GM19043 (cell line): Measurements from ENCODE around the gene PARP9.

ENCODE experiments used
- ATAC-seq: cut with Tn5 transposase; IDR thresholded peaks from one replicate; pipeline ENCODE4 v1.9.1; 2021; ENCODE audit warnings: low read depth; ENCODE audit not compliant: unreplicated experiment

PARP9 gene

DNA sequence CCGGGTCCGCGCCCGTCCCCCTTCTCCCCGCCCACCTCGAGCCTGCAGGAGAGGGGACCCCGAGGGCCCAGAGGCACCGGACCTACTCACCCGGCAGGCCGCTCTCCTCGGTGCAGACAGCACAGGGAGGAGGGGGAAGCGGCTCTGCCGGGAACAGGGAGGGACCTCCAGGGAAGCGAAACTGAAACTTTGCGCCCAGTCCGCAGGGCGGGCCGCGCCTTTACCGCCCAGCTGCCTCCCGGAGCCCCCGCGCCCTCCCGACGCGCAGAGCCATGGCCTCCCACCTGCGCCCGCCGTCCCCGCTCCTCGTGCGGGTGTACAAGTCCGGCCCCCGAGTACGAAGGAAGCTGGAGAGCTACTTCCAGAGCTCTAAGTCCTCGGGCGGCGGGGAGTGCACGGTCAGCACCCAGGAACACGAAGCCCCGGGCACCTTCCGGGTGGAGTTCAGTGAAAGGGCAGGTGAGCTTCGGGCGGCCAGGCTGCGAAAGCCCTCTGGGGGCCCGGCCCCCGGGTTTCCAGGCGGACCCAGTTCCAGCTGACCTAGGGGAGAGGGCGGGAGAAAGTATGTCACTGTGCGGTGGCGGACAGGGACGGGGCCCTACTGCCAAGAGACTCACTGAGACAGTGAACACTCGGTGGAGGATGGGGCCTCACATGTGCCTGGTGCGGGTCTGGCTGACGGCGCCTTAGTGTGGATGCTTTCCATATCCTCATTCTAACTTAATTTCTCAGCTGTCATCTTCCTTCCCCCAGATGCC is at the start of gene PARP9, which contains the start of gene DTX3L:
Gene PARP9, minus strand, starts transcription at position 146 of the 758 bp plus-strand sequence. CDS start 4,680 bp downstream, outside the sequence.
Gene DTX3L, plus strand, starts transcription at position 184 of the 758 bp plus-strand sequence. Its CDS starts 89 bp downstream, at position 273.
- ATAC-seq = peak; percentile 57

- ATAC-seq = no peak
Observed at GRCh38 chr3:122612696-122613095, 48.6 kb upstream of the PARP9 start.

DNA sequence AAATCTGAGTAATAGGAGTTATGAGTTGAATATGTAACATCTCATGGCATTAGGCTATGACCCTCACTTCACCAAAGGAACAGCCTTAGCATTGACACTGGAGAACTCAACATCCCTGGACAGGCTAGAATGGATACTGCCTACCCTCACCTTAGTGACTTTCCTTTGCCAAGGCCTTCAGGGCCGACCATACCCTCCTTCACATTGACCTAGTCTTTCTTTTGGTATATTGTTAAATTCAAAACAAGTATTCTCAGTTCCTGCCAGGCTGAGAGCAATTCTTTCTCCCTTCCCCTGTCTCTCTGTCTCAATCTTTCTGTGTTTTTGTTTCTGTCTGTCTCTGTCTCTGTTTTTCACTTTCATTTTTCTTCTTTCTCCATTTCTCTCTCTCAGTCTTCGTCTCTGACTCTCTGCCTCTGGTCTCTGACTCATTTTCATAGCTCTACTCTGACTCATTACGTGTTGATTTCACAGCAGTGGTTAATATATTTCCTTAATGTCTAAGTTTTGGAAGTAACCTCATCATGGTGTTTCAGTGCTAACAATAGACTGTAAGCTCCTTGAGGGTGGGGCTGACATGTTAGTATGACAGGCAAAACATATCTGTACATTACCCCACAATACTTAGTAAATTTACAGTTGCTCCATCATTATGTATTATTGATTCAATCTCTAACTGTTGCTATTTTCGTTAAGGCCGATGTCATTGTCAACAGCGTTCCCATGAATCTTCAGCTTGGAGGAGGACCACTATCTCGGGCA is 45.9 kb upstream of the PARP9 start:
- peak; percentile 94 for ATAC-seq

DNA sequence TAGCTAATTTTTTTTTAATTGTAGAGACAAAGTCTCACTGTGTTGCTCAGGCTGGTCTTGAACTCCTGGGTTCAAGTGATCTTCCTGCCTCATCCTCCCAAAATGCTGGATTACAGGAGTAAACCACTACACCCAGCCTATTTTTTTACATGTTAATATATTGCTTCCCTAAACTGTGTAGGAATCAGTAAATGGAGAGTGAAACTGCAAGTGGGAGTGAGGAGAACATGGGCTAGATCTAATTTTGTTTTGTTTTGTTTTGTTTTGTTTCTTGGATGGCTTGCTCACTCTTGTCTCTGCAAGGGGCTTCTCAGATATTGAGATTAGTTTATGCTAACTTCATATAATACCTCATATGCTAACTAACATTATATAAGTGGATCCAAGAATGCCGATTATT is 44.8 kb upstream of the PARP9 start:
- ATAC-seq = no peak

DNA sequence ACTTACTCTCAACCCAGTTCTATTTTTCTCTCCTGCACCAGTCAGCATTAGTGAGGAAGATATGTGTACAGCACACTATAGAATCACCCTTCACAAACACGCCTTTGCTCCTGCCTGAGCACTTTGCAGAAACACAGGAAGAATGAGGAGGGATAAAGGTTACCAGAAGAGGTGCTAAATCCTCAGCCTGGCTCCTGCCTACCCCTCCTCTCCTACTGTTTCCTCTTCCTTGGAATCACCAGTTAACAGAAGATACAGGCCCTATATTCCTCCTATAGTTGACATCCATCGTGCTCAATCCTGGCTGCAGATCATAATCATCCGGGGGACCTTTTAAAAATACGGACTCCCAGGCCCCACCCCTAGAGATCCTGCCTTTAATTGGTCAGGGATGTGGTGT is 42.2 kb upstream of the PARP9 start:
- no peak for ATAC-seq

DNA sequence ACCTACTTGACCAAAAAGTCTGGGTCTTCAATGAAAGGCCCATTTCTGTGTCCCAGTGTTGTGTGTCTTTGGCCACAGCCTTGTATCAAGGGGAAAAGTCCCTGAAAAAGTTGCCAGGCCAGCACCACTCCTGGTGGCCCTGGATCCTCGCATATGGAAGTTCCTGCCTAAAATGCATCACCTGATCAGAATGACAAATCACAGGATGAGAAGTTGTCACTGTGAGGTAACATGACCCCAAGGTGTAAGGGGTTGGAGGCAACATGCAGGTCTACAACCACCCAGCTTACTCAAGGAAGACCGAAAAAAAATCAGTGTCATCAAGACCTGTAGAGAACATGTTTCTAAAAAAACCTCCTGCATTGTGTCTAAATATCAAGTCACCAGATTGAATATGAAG is 39.0 kb upstream of the PARP9 start:
- ATAC-seq = no peak

DNA sequence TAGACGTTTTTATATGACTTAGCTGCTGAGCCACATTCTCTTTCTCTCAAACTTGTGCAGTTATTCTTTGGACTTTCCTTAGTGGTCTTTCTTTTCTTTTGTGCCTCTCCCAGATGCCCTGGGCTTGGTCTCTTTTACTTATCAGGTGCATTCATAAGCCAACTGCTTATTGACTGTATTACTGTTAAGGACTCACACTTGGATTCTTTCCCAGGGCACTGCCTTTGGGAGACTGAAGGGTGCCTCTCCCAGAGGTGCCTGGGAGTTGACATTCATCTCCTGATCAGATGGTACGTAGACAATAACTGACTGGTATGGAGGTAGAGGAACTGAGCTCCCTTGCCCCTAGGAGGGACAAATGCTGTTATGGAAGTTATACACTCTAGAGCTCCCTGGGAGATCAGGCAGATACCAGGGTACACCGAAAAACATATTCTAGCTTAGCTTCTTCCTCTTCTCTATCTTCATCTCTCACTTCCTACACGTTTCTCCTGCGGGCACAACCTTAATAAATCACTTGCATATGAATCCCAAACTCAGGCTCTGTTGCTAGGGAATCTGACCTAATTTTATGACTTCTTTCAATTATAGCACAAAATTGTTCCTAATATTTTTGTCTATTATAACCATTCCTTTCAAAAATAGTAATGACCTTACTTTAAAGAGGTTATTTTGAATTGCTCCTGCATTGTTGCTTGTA is 38.1 kb upstream of the PARP9 start:
- no peak for ATAC-seq

- ATAC-seq = peak; percentile 53
Observed at GRCh38 chr3:122598556-122598955, 34.5 kb upstream of the PARP9 start.

DNA sequence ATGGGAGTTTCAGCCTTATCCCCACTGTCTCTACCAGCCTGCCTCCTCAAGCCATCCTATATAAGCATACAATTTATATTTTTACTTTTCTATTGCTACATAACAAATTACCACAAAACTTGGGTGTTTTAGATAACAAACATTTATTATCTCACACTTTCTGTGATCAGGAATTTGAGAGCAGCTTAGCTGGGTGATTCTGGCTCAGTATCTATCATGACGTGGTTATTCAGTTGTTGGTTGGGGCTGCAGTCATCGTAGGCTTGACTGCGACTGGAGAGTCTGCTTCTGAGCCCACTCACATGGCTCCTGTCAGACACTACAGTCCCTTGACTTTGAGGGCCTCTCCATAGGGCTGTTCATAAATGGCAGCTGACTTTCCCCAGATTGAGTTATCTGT is 34.1 kb upstream of the PARP9 start:
- ATAC-seq = no peak

- no peak for ATAC-seq
Observed at GRCh38 chr3:122594025-122594424, 29.9 kb upstream of the PARP9 start.

DNA sequence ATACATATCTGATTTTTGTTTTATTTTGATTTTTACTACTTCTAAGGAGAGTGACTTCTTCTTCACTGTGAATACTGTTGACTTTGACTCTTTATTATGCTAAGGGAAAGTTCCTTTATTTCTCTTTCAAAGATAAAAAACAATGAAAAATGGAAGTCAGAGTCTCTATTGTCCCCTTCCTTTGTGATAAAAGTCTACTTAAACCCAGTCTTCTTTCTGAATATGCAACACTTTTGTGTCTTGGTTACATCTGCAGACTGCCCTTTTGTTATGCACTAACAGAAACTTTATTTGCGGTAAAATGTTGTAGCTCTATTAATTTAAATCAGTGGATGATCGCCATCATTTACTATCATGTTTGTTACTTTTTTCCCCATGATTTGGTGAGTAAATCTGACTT is 26.5 kb upstream of the PARP9 start:
- no peak for ATAC-seq

- peak; percentile 71 for ATAC-seq
Observed at GRCh38 chr3:122589297-122589696, 25.2 kb upstream of the PARP9 start.

DNA sequence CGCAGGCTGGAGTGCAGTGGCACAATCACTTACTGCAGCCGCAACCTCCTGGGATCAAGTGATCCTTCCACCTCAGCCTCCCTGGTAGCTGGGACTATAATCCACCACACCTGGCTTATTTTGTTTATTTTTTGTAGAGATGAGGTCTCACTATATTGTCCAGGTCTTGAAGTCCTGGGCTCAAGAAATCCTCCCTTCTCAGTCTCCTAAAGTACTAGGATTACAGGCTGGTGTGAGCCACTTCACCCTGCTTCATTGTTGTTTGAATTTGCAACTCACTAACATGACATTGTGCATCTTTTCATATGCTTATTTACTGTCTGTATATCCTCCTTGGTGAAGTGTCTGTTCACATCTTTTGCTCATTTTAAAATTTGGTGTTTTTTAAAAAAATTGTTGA is 23.5 kb upstream of the PARP9 start:
- no peak for ATAC-seq

- ATAC-seq = no peak
Observed at GRCh38 chr3:122586773-122587485, 22.8 kb upstream of the PARP9 start.

DNA sequence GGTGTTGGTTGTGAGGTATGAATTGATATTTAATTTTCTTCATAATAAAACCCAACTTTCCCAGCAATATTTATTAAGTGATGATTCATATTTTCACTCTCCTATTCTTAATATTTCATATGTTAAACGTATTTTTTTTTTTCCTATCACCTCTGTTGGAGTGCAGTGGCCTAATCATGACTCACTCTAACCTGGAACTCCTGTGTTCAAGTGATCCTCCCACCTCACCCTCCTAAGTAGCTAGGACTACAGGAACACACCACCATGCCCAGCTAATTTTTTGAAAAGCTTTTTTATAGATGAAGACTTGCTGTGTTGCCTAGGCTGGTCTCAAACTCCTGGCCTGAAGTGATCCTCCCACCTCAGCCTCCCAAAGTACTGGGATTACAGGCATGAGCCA is 22.0 kb upstream of the PARP9 start:
- ATAC-seq = no peak

DNA sequence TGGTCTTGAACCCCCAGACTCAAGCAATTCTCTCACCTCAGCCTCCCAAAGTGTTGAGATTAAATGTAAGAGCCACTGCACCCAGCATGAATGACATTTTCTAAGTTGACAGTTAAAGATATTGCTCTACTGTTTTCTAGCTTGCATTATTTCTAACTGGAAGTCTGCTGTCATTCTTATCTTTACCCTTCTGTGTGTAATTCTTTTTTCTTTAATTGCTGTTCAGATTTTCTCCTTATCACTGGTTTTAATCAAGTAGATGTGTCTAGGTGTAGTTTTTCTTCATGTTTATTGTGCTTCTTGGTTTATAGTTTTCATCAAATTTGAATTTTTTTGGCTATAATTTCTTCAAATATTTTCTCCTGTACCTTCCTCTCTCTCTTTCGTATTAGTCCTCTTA is 18.3 kb upstream of the PARP9 start:
- ATAC-seq = no peak

- ATAC-seq = no peak
Observed at GRCh38 chr3:122581622-122582021, 17.5 kb upstream of the PARP9 start.

- no peak for ATAC-seq
Observed at GRCh38 chr3:122580470-122580869, 16.4 kb upstream of the PARP9 start.

GRCh38 chr3:122578069-122578740 is 14.1 kb upstream of the PARP9 start:
- no peak for ATAC-seq

DNA sequence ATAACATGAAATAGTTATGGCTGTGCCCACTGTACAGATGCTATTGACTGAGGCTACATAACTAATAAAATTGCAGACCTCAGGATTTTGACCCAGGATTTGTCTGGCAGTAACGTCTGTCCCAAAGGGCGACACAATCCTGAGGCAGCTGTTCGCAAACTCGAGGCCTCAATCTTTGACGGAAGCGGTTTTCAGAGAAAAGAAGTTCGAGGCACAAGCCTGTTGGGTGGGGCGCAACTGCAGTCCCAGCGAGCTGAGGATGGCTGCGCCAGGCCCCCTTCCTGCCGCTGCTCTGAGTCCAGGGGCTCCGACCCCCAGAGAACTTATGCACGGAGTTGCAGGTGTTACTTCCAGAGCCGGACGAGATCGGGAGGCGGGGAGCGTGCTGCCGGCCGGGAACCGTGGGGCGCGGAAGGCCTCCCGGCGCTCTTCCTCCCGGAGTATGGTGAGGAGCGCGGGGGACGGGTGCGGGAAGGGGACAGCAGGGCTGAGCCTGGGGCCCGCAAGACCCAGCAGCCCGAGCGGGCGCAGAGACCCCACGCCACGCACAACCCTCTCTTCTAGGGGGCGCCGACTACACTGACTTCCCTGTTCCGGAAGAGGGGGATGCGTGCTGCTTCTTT is 13.4 kb upstream of the PARP9 start, which contains the start of gene PARP15:
Gene PARP15, plus strand, starts transcription at position 242 of the 623 bp plus-strand sequence. Its CDS starts 18 bp downstream, at position 260.
- ATAC-seq = no peak
